PFSK-1 (cell line): Measurements from ENCODE around the gene KRTAP4-3.

Experiments used
- POLR2AphosphoS5 ChIP-seq: IDR thresholded peaks from 2 replicates; pipeline ENCODE4 v1.6.1; 2012; ENCODE audit warnings: low read depth, mild to moderate bottlenecking, control low read depth, low read length, moderate library complexity
- REST ChIP-seq, 2 experiments: IDR thresholded peaks; 2 replicates each; pipeline versions ENCODE4 v1.6.1 to v1.8.0; 2011 to 2012; ENCODE audit warnings: low read depth in 2 of 2, low read length in 2 of 2, control low read depth in 1 of 2, inconsistent platforms in 1 of 2, mild to moderate bottlenecking in 1 of 2, moderate library complexity in 1 of 2; ENCODE audit not compliant: insufficient read depth in 1 of 2
- SIN3A ChIP-seq: IDR thresholded peaks from 2 replicates; pipeline ENCODE4 v1.6.1; 2012; ENCODE audit warnings: mild to moderate bottlenecking, low read length, moderate library complexity, borderline replicate concordance; ENCODE audit not compliant: insufficient read depth
- TAF1 ChIP-seq: IDR thresholded peaks from 2 replicates; pipeline ENCODE4 v1.6.1; 2012; ENCODE audit warnings: low read length, control low read depth, borderline replicate concordance; ENCODE audit not compliant: insufficient read depth

- TF ChIP-seq POLR2AphosphoS5 (no peak), REST (IDR thresholded peaks at IDR 0.05; ENCODE audit: insufficient read depth in 1 of 2, low read depth in 2 of 2, low read length in 2 of 2) (no peak), TAF1 (no peak), SIN3A (no peak)
Observed at GRCh38 chr17:41144846-41145245, 23.2 kb downstream of the KRTAP4-3 start.
